Measurements from ENCODE around the gene CCDC142. TPM values are rescaled to one million over a fixed set of nuclear protein-coding genes. Genes with fewer than 3 reads are reported as not detected.

Gene CCDC142
- total and polyA plus RNA-seq, 2 donors (not counting 1 experiment from before 2014, with no cell fraction given) = 13.0 to 61.6 TPM

DNA sequence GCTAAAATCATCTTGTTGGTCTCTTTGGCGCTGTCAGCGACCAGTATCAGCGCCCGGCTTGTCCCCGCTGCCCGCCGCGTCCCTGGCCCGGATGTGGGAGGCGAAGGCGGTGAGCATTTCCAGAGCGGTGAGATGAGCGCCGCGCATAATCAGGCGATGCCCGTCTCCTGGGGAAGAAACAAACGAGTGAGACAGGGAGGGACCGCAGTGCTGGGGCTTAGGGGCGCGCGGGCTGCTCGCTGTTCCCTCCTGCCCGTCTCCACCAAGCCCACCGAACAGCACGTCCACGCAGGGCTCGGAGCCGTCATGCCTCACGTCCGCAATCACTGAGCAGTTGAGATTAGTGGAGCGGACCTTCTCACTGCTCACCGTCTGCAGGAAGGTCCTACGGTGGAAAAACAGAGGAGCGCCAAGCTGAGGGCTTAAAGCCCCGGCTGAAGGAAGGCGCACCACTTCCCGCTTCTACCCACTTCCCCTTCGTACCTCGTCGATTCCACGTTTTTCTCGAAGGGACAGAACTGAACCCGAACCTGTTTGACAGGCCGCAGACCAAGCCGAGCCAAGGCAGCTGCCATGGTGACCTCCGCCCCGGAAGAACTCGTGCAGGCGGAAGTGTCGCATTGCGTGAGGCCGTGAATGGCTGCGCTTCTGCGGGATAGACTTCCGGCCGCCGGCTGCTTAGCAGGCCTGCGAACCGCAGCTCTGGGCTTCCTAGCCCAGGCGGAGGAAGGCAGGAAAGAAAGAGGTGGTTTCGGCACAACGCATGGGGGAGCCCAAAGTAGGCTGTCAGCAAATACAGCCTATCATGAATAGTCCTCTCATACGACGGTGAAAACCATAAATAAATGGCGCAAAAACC is 10.5 kb downstream of the CCDC142 start, which contains the start of gene MRPL53:
MRPL53 (minus strand) TSS at position 595 of the 859 bp plus-strand sequence; CDS start at position 575, 20 bp downstream.
- peaks cover 0 to 23% of the 10 kb centered on the region in 2 experiments for H3K36me3 ChIP-seq (replicated peaks in 1 of 2; ENCODE audit: control extremely low read depth in 1 of 2, control insufficient read depth in 1 of 2, extremely low read depth in 1 of 2, insufficient read depth in 2 of 2, low read length in 1 of 2)
- H4K20me1 ChIP-seq (ENCODE audit: control insufficient read depth, insufficient read depth, low read length, poor library complexity, severe bottlenecking) = no peaks in the 10 kb centered on the region
- H3K4me1 ChIP-seq (ENCODE audit: control insufficient read depth in 2 of 2, insufficient read depth in 2 of 2, low read length in 2 of 2) = peaks cover 16 to 22% of the 10 kb centered on the region in 2 donors
- H3K27me3 ChIP-seq (replicated peaks in 1 of 4; ENCODE audit: control extremely low read depth in 1 of 4, control insufficient read depth in 3 of 4, insufficient read depth in 4 of 4, low read length in 3 of 4) = no peaks in the 10 kb centered on the region
- H3K9me3 Mint-ChIP-seq (ENCODE audit: insufficient read depth) = no peaks in the 10 kb centered on the region
- ChIA-PET POLR2A (interaction anchor here (0.7 to 4.1 kb wide), 8 partner anchors 10 to 352 kb away, joined by 3 to 63 read pairs (median 6); partner anchors contain the start of genes AUP1, CCDC142, HTRA2 and INO80B), CTCF (interaction anchor here (0.6 to 1.6 kb wide), 10 partner anchors 9 to 137 kb away, joined by 3 to 11 read pairs (median 4); partner anchors contain the start of genes CCDC142, INO80B, TTC31 and WBP1)
- peaks cover 0 to 5% (median 0%) of the 10 kb centered on the region in 3 donors for H3K9me3 ChIP-seq (ENCODE audit: control extremely low read depth in 1 of 3, control insufficient read depth in 2 of 3, insufficient read depth in 1 of 3, low read length in 2 of 3)
- no peaks in the 10 kb centered on the region for H3K27me3 Mint-ChIP-seq
- H3K27ac ChIP-seq (ENCODE audit: low read length in 2 of 2) = peak within 1 kb of the TSS; percentile 69 to 94
- peak within 1 kb of the TSS; percentile 99 for H3K27ac Mint-ChIP-seq
- TF ChIP-seq EZH2 (IDR thresholded peaks at IDR 0.05; ENCODE audit: borderline replicate concordance, insufficient read depth, low read depth, low read length, poor library complexity, severe bottlenecking) = no peak
- TF ChIP-seq, protein P1, sequence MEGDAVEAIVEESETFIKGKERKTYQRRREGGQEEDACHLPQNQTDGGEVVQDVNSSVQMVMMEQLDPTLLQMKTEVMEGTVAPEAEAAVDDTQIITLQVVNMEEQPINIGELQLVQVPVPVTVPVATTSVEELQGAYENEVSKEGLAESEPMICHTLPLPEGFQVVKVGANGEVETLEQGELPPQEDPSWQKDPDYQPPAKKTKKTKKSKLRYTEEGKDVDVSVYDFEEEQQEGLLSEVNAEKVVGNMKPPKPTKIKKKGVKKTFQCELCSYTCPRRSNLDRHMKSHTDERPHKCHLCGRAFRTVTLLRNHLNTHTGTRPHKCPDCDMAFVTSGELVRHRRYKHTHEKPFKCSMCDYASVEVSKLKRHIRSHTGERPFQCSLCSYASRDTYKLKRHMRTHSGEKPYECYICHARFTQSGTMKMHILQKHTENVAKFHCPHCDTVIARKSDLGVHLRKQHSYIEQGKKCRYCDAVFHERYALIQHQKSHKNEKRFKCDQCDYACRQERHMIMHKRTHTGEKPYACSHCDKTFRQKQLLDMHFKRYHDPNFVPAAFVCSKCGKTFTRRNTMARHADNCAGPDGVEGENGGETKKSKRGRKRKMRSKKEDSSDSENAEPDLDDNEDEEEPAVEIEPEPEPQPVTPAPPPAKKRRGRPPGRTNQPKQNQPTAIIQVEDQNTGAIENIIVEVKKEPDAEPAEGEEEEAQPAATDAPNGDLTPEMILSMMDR (IDR thresholded peaks at IDR 0.05) = no peak
- H3K4me2 ChIP-seq (replicated peaks; ENCODE audit: low read depth, low read length, poor library complexity, severe bottlenecking) = peak within 1 kb of the TSS; percentile 85
- peak within 1 kb of the TSS; percentile 69 for H3K9ac ChIP-seq (ENCODE audit: low read length)
- intact Hi-C loops (cut with micrococcal nuclease) = loop anchor here (1.0 kb wide), 3 partner anchors 11 to 57 kb away; partner anchors contain the start of genes AUP1, HTRA2, TTC31 and WBP1
- peaks cover 20% of the 10 kb centered on the region for H3K4me1 Mint-ChIP-seq
- WGBS (ENCODE audit: insufficient coverage) = under 1% methylated on average over 66 of the region's 66 CpGs
- peak; percentile 93 for ATAC-seq (ENCODE audit: low read depth)
- peaks cover 8% of the 10 kb centered on the region for H3K79me2 ChIP-seq (ENCODE audit: control insufficient read depth, insufficient read depth, low read length)
- H2AFZ ChIP-seq (ENCODE audit: insufficient read depth, low read depth, low read length, poor library complexity, severe bottlenecking) = peak within 1 kb of the TSS; percentile 94
- peak within 1 kb of the TSS; percentile 65 to 89 (median 67) for H3K4me3 ChIP-seq (ENCODE audit: control extremely low read depth in 1 of 5, extremely low read depth in 1 of 5, insufficient read depth in 1 of 5, low read depth in 2 of 5, low read length in 4 of 5)
- peak; percentile 97 for DNase-seq
- H3K4me3 Mint-ChIP-seq = peak within 1 kb of the TSS; percentile 99
